GM12891 (cell line): ENCODE results near the gene AXIN1.
"Not testable (repeated sequence)": the region's sequence is repeated elsewhere in the genome, so short reads cannot be mapped to it uniquely, and the experiment has no call there.

Experiments
- DNase-seq: peaks from one replicate; pipeline ENCODE4 v3.0.0; 2011; ENCODE audit warnings: low spot score; ENCODE audit not compliant: insufficient read length
- FAIRE-seq: peaks from 2 replicates; lab custom pipeline; 2011; peaks lifted over from hg19 to GRCh38; lab: Jason Lieb, UNC
- PAX5 ChIP-seq: IDR thresholded peaks from 2 replicates; pipeline ENCODE4 v1.6.1; 2011; ENCODE audit warnings: low read length, moderate library complexity, mild to moderate bottlenecking; ENCODE audit not compliant: insufficient read depth, severe bottlenecking
- POLR2A ChIP-seq: IDR thresholded peaks from 2 replicates; pipeline ENCODE4 v1.6.1; 2011; ENCODE audit warnings: low read depth, low read length, control low read depth
- POLR2AphosphoS5 ChIP-seq: IDR thresholded peaks from 2 replicates; pipeline ENCODE4 v1.6.1; 2011; ENCODE audit warnings: low read depth, low read length, control low read depth
- POU2F2 ChIP-seq: IDR thresholded peaks from 2 replicates; pipeline ENCODE4 v1.6.1; 2011; ENCODE audit warnings: low read depth, mild to moderate bottlenecking, control low read depth, low read length, moderate library complexity
- SPI1 ChIP-seq: IDR thresholded peaks from 2 replicates; pipeline ENCODE4 v1.6.1; 2011; ENCODE audit warnings: low read depth, low read length, control low read depth
- TAF1 ChIP-seq: IDR thresholded peaks from 2 replicates; pipeline ENCODE4 v1.6.1; 2011; ENCODE audit warnings: low read depth, low read length, control low read depth

The AXIN1 gene

DNA sequence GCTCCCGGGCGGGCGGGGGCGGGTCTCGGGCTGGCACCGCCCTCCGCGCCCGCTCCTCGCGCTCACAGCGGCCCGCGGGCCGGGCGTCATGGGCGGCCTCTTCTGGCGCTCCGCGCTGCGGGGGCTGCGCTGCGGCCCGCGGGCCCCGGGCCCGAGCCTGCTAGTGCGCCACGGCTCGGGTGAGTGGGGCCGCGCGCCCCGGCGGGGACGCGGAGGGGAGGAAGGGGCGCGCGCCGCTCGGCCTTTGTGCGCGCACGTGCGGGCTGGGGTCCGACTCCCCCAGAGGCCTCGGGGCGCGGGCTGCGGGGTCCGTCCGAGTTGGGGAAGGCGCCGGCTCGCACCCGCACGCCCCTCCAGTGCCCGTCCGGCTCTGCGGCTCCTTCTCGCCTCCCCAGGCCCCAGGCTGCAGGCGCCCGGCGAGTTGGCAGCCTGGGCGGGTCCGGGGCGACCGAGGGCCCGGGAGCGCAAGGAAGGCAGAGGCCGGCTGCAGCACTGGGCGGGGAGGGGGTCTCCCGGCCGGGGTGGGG is 44.7 kb upstream of the AXIN1 start, which contains the start of gene NME4:
NME4 (plus strand) TSS at position 65 of the 527 bp plus-strand sequence; CDS start at position 89, 24 bp downstream.
- TF ChIP-seq POLR2AphosphoS5, result no peak
- no peak for TF ChIP-seq POLR2A
- no peak for TF ChIP-seq TAF1
- no peak for TF ChIP-seq POU2F2
- no peak for TF ChIP-seq SPI1
- TF ChIP-seq PAX5, result no peak
- FAIRE-seq (no peak), DNase-seq (peak; percentile 62)

DNA sequence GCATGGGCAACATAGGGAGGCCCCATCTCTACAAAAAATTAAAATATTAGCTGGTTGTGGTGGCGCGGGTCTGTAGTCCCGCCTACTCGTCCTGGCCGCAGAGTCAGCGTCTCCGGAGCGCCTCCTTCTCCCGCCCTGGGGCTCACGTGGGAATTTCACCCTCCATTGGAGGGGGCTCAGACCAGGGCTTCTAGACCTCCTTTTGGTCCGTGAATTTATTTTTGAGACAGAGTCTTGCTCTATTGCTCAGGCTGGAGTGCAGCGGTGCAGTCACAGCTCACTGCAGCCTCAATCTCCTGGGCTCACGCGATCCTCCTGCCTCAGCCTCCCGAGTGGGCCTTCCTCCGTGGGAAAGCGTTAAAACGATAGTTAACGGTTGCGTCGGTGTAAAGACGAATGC is 44.1 kb upstream of the AXIN1 start:
- DNase-seq (no peak), FAIRE-seq (no peak)
- TF ChIP-seq POLR2AphosphoS5 (no peak), POU2F2 (no peak), PAX5 (no peak), SPI1 (no peak), TAF1 (no peak), POLR2A (no peak)

DNA sequence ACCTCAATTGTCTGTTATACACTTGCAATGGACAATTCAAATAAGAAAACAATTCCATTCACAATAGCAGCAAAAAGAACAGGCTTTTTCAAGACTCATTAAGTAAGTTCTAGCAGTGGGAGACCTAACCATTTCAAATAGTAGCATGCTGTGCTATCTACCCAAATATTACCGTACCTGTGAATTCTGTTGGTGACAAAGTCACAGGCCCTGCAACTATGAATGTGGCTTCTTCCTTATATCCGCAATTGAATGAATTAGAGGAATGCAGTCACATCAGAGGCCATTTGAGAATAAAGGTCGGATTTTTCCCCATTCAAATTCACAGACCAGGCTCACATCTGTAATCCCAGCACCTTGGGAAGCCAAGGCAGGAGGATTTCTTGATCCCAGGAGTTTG is 43.7 kb upstream of the AXIN1 start:
- TF ChIP-seq POLR2AphosphoS5 (no peak), POU2F2 (no peak), PAX5 (no peak), POLR2A (no peak), TAF1 (no peak), SPI1 (no peak)
- FAIRE-seq (no peak), DNase-seq (no peak)

DNA sequence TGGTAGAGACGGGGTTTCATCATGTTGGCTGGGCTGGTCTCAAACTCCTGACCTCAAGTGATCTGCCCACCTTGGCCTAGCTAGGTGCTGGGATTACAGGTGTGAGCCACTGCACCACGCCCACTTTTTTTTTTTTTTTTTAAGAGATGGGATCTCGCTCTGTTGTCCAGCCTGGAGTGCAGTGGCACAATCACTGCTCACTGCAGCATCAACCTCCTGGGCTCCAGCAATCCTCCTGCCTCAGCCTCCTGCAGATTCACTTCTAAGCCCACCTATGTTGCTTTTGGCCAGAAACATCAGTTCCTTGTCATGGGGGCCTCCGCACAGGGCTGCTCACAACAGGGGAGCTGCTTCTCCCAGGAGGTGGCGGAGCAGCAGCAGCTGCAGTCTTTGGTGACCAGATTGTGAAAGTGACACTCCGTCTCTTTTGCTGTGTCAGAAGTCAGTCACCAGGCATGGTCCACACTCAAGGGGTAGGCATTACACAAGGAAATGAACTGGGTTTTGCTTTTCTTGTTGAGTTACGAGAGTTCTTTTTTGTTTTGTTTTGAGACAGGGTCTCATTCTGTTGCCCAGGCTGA is 40.0 kb upstream of the AXIN1 start:
- FAIRE-seq, result no peak
- no peak for TF ChIP-seq POLR2AphosphoS5
- TF ChIP-seq POU2F2, result no peak
- TF ChIP-seq POLR2A, result no peak
- no peak for TF ChIP-seq TAF1
- no peak for TF ChIP-seq PAX5
- no peak for TF ChIP-seq SPI1
- no peak for DNase-seq

DNA sequence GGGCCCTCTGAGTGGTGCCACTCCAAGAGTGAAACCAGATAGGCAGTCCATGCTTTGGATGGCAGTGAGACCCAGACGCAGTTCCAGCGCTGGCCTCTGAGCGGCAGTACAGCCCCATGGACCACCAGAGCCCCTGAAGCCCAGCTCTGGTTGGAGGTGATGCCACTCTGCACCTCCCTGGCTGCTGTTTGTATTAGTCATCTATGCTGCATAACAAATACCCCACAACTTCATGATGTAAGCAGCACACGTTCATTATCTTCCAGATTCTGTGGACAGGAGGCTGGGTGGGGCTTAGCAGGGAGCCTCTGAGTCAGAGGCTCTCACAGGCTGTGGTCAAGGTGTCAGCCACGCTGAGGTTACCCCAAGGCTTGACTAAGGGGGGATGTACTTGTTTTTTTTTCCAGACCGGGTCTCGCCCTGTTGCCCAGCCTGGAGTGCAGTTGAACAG is 39.4 kb upstream of the AXIN1 start:
- TF ChIP-seq TAF1, result no peak
- FAIRE-seq (peak; percentile 50), DNase-seq (peak; percentile 73)

DNA sequence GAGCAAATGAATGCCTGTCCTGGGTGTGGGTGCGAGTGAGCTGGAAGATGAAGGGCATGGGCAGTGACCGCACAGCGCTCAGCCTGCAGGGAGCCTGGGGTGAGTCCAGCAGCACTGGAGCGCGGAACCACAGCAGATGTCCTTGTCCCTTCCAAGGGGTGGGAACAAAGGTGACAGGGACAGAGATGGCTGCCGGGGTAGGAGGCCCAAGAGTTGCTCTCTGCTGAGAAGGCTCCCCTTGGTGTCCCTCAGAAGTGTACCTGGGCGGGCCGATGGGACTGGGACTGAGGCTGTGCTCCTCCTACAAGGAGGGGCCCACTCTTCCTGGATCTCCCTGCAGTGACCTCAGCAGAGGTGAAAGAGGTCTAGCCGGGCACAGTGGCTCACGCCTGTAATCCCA is 36.8 kb upstream of the AXIN1 start:
- DNase-seq (no peak), FAIRE-seq (no peak)
- TF ChIP-seq POLR2A (no peak), POU2F2 (no peak), SPI1 (no peak), POLR2AphosphoS5 (no peak), TAF1 (no peak), PAX5 (no peak)

DNA sequence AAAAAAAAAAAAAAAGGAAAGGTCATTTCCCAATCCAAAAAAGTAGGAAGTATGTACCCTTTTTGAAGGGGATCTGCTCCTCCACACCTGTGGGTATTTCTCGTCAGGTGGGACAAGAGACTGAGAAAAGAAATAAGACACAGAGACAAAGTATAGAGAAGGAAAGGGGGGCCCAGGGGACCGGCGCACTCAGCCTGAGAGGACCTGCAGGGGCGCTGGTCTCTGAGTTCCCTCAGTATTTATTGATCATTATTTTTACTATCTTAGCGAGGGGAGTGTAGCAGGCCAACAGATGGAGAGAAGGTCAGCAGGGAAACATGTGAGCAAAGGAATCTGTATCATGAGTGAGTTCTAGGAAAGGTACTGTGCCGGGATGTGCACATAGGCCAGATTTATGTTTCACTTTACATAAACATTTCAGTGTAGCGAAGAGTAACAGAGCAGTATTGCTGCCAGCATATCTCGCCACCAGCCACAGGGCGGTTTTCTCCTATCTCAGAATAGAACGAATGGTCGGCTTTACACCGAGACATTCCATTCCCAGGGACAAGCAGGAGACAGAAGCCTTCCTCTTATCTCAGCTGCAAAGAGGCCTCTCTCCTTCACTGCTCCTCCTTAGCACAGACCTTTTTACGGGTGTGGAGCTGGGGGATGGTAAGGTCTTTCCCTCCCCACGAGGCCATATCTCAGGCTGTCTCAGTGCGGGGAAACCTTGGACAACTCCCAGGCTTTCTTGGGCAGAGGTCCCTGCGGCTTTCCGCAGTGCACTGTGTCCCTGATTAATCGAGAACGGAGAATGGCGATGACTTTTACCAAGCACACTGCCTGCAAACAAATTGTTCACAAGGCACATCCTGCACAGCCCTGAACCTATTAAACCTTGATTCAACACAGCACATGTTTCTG is 35.5 kb upstream of the AXIN1 start:
- not testable (repeated sequence) for DNase-seq, FAIRE-seq

DNA sequence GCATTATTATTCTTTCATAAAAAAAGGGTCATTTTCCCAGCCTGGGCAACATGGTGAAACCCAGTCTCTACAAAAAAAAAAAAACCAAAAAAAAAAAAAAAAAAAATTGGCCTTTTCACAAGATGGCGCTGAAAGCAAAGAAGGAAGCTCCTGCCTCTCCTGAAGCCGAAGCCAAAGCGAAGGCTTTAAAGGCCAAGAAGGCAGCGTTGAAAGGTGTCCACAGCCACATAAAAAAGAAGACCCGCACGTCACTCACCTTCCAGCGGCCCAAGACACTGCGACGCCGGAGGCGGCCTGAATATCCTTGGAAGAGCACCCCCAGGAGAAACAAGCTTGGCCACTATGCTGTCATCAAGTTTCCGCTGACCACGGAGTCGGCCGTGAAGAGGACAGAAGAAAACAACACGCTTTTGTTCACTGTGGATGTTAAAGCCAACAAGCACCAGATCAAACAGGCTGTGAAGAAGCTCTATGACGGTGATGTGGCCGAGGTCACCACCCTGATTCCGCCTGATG is 34.2 kb upstream of the AXIN1 start:
- no peak for DNase-seq
- TF ChIP-seq TAF1 (no peak), POLR2AphosphoS5 (no peak), POU2F2 (no peak), PAX5 (no peak), POLR2A (no peak), SPI1 (no peak)
- no peak for FAIRE-seq

DNA sequence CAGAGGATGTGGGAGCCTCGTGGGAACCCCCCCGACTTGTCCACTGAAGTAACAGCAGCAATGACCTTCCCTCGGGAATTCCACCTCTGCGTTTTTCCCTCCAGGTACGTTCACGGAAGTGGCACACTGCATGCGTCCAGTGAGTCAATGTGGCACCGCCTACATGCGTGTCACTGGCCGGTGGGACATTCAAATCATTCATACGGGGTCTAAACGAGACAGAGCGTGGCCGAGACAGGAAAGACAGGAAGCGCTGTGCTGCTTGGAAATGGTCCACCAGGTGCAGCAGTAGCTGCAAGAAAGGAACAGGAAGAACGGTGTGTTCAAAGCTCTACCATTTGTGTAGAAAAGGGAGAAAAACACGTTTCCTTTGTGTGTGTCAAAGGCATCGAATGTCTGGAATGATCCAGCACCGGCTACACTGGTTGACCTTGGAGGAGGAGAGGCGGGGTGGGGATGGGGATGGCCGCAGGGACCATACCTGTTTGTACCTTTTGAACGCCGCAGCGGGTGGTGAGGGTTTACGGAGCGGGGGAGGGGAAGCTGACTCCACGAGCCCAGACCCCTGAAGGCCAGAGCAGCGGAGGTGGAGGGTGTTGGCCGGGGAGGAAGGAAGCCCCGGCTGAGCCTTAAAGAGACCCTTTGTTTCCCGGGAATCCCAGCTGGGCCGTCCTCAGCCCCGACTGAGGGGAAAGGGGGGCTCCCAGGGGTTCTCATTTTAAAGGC is 31.0 kb upstream of the AXIN1 start:
- DNase-seq (no peak), FAIRE-seq (peak; percentile 95)
- TF ChIP-seq TAF1, result no peak
- TF ChIP-seq POLR2AphosphoS5, result 0 out of 2 replicates have a peak, but pooled peaks have one; percentile 19
- no peak for TF ChIP-seq POLR2A
- no peak for TF ChIP-seq SPI1
- no peak for TF ChIP-seq POU2F2
- TF ChIP-seq PAX5, result no peak
